HG03558 (cell line): Measurements from ENCODE around the gene SLC25A22.

Experiments used
- ATAC-seq: cut with Tn5 transposase; IDR thresholded peaks from one replicate; pipeline ENCODE4 v1.9.1; 2021; ENCODE audit warnings: moderate number of reproducible peaks; ENCODE audit not compliant: unreplicated experiment; ENCODE audit errors: extremely low read depth

Gene SLC25A22

GRCh38 chr11:792873-793272, 5.2 kb downstream of the SLC25A22 start:
- no peak for ATAC-seq

GRCh38 chr11:792535-792821, 5.6 kb downstream of the SLC25A22 start:
- no peak for ATAC-seq

GRCh38 chr11:791658-792534, 6.2 kb downstream of the SLC25A22 start:
- ATAC-seq, result no peak

- no peak for ATAC-seq
Observed at GRCh38 chr11:790721-791564, 7.1 kb downstream of the SLC25A22 start.

- ATAC-seq, result no peak
Observed at GRCh38 chr11:789943-790342, 8.1 kb downstream of the SLC25A22 start, which contains the start of gene CEND1. TSS of gene CEND1 (minus strand) at chr11:790090. CDS start at chr11:788576, 1,514 bp downstream.

- ATAC-seq, result no peak
Observed at GRCh38 chr11:788953-789940, 8.8 kb downstream of the SLC25A22 start.

- no peak for ATAC-seq
Observed at GRCh38 chr11:788009-788640, 10.0 kb downstream of the SLC25A22 start.

- no peak for ATAC-seq
Observed at GRCh38 chr11:787084-787675, 10.9 kb downstream of the SLC25A22 start.

GRCh38 chr11:786235-787083, 11.6 kb downstream of the SLC25A22 start:
- ATAC-seq, result no peak

GRCh38 chr11:783581-784015, 14.5 kb downstream of the SLC25A22 start:
- no peak for ATAC-seq

GRCh38 chr11:782264-783174, 15.6 kb downstream of the SLC25A22 start:
- no peak for ATAC-seq

- ATAC-seq, result no peak
Observed at GRCh38 chr11:779955-780532, 18.0 kb downstream of the SLC25A22 start.

GRCh38 chr11:778976-779954, 18.8 kb downstream of the SLC25A22 start:
- ATAC-seq, result no peak

- peak; percentile 58 for ATAC-seq
Observed at GRCh38 chr11:777288-778255, 20.5 kb downstream of the SLC25A22 start, which contains the start of gene GATD1. TSS of gene GATD1 (minus strand) at chr11:777487. CDS start at chr11:777462, 25 bp downstream.
